Testis (tissue), 3 donors: Measurements from ENCODE around the gene BSND. TPM values are rescaled to one million over a fixed set of nuclear protein-coding genes. Genes with fewer than 3 reads are reported as not detected.

ENCODE experiments used
- DNase-seq: peaks from one replicate; pipeline ENCODE4 v3.0.0-alpha.2; 2019
- H3K27ac ChIP-seq, 2 donors: fragments of 200-600 bp; sonication (generic); one replicate each; pipeline ENCODE4 v1.5.1; 2019
- H3K27me3 ChIP-seq: fragments of 200-600 bp; sonication (generic); one replicate; pipeline ENCODE4 v1.5.1; 2019
- H3K36me3 ChIP-seq: fragments of 200-600 bp; sonication (generic); one replicate; pipeline ENCODE4 v1.5.1; 2017; ENCODE audit warnings: low read depth; ENCODE audit errors: missing control alignments
- H3K4me1 ChIP-seq: fragments of 200-600 bp; sonication (generic); one replicate; pipeline ENCODE4 v1.5.1; 2019
- H3K4me3 ChIP-seq, 2 donors: fragments of 200-600 bp; sonication (generic); one replicate each; pipeline ENCODE4 v1.5.1; 2017 to 2019
- H3K9me3 ChIP-seq: fragments of 200-600 bp; sonication (generic); one replicate; pipeline ENCODE4 v1.5.1; 2017
- CTCF ChIP-seq, 3 experiments: fragments of 450-650 bp in 2 of 3; fragments of 200-600 bp in 1 of 3; sonication (generic) in 1 of 3; IDR thresholded peaks; one replicate each; pipeline ENCODE4 v1.5.1; 2016 to 2019; ENCODE audit warnings: antibody characterized with exemption in 3 of 3, mild to moderate bottlenecking in 2 of 3, moderate library complexity in 1 of 3
- POLR2A ChIP-seq: fragments of 450-650 bp; IDR thresholded peaks from one replicate; pipeline ENCODE4 v1.6.1; 2017; ENCODE audit warnings: antibody characterized with exemption, mild to moderate bottlenecking, moderate library complexity
- WGBS, 2 donors: methylation state at CpG; one replicate each; pipeline ENCODE4 v1.1.5; 2018; 5-methylcytosine and 5-hydroxymethylcytosine counted together
- intact Hi-C: fragments of 100-400 bp; cut with DNase I; formaldehyde crosslinking; loops from one replicate; pipeline ENCODE4 v1.15.1; 2023; ENCODE audit warnings: low total_unique reads
- polyA plus RNA-seq: library from polyadenylated mRNA; stranded (reverse); fragments of 350-450 nt; fragmentation: Illumina TruSeq; extraction: RNeasy Lipid Tissue Mini Kit (QIAGEN cat#74804); gene quantifications from one replicate; pipeline ENCODE4 v1.2.3, GENCODE V29; 2014; ENCODE audit warnings: low read depth, low replicate concordance; ENCODE audit not compliant: insufficient read depth
- total RNA-seq, 2 donors: library from RNA; depleted of rRNA; stranded (reverse); fragments of >200 nt; gene quantifications; one replicate each; pipeline ENCODE4 v1.2.3, GENCODE V29; 2016

BSND gene
- total and polyA plus RNA-seq, 3 donors from 2014 or later = 0.19 to 0.32 (median 0.24) TPM

GRCh38 chr1:55010194-55010886 is 11.6 kb downstream of the BSND start:
- H3K27ac ChIP-seq = no peak overlapping the region
- intact Hi-C loops = no loop called here
- TF ChIP-seq CTCF (IDR thresholded peaks at IDR 0.05) = no peak
- no peak for TF ChIP-seq POLR2A
- no peaks in the 10 kb centered on the region for H3K9me3 ChIP-seq
- H3K27me3 ChIP-seq = no peaks in the 10 kb centered on the region
- no peak for DNase-seq
- no peaks in the 10 kb centered on the region for H3K36me3 ChIP-seq
- H3K4me1 ChIP-seq = no peaks in the 10 kb centered on the region
- no peak overlapping the region for H3K4me3 ChIP-seq
- WGBS, 2 donors = 92 to 96% methylated on average over 4 to 9 of the region's 9 CpGs

GRCh38 chr1:55010887-55011217 is 12.1 kb downstream of the BSND start:
- no peaks in the 10 kb centered on the region for H3K4me1 ChIP-seq
- no peak for DNase-seq
- WGBS, 2 donors = 79 to 92% methylated on average over 7 of the region's 7 CpGs
- no peak overlapping the region for H3K4me3 ChIP-seq
- TF ChIP-seq CTCF (IDR thresholded peaks at IDR 0.05) = no peak
- no peak for TF ChIP-seq POLR2A
- no peaks in the 10 kb centered on the region for H3K9me3 ChIP-seq
- intact Hi-C loops = no loop called here
- no peaks in the 10 kb centered on the region for H3K27me3 ChIP-seq
- no peak overlapping the region for H3K27ac ChIP-seq
- H3K36me3 ChIP-seq = no peaks in the 10 kb centered on the region

- H3K9me3 ChIP-seq = no peaks in the 10 kb centered on the region
- DNase-seq = no peak
- no peaks in the 10 kb centered on the region for H3K27me3 ChIP-seq
- TF ChIP-seq CTCF (IDR thresholded peaks at IDR 0.05) (no peak), POLR2A (no peak)
- no peaks in the 10 kb centered on the region for H3K4me1 ChIP-seq
- no peaks in the 10 kb centered on the region for H3K36me3 ChIP-seq
- intact Hi-C loops = no loop called here
- 81 to 90% methylated on average over 1 of the region's 1 CpG for WGBS, 2 donors
- H3K4me3 ChIP-seq = no peak overlapping the region
- no peak overlapping the region for H3K27ac ChIP-seq
Measured at GRCh38 chr1:55012661-55013060, 13.9 kb downstream of the BSND start.

- DNase-seq = no peak
- no peak overlapping the region for H3K4me3 ChIP-seq
- WGBS, 2 donors = 82 to 95% methylated on average over 3 to 5 of the region's 5 CpGs
- no peak for TF ChIP-seq CTCF (IDR thresholded peaks at IDR 0.05)
- no peak for TF ChIP-seq POLR2A
- H3K9me3 ChIP-seq = no peaks in the 10 kb centered on the region
- H3K27ac ChIP-seq = no peak overlapping the region
- no peaks in the 10 kb centered on the region for H3K4me1 ChIP-seq
- H3K36me3 ChIP-seq = no peaks in the 10 kb centered on the region
- intact Hi-C loops = no loop called here
- H3K27me3 ChIP-seq = no peaks in the 10 kb centered on the region
Measured at GRCh38 chr1:55015123-55015522, 16.4 kb downstream of the BSND start.
